GM08714 (cell line): ENCODE results near the gene ANXA1.

ENCODE experiments used
- H3K4me3 ChIP-seq: fragments of 200-500 bp; sonication (Bioruptor generic); 2 replicates; pipeline ENCODE4 v1.5.1; 2014; ENCODE audit warnings: mild to moderate bottlenecking, low read length, inconsistent platforms
- ZNF274 ChIP-seq: IDR thresholded peaks from 2 replicates; pipeline ENCODE4 v1.6.1; 2012; ENCODE audit warnings: mild to moderate bottlenecking, low read depth, low read length

The ANXA1 gene

GRCh38 chr9:73132034-73132776, 19.5 kb upstream of the ANXA1 start:
- TF ChIP-seq ZNF274, result no peak
- peak overlapping the region; percentile 84 for H3K4me3 ChIP-seq

DNA sequence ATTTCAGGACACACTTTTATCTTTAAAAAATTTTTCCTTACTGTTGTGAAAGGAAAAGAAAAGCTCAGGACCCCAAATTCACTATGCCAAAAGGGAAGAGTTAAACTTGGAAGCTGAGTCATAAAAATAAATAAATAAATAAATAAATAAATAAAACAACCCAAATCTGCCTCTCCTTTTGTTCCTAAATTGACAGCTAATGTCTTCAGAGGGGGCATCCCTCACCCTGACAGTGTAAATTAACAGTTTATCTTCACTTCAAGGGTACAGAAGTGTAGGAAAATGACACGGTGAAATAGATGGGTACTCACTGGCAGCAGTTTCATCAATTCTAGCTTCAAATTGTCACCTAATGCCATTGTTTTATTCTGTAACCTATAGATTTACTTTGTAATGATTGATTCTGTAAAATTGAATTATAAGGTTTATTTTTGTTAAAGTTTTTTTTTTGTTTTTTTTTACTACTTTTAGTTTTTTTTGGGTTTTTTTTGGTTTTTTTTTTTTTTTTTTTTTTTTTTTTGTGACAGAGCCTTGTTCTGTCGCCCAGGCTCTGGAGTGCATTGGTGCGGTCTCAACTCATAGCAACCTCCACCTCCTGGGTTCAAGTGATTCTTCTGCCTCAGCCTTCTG, 18.5 kb upstream of the ANXA1 start:
- no peak for TF ChIP-seq ZNF274
- no peak overlapping the region for H3K4me3 ChIP-seq

DNA sequence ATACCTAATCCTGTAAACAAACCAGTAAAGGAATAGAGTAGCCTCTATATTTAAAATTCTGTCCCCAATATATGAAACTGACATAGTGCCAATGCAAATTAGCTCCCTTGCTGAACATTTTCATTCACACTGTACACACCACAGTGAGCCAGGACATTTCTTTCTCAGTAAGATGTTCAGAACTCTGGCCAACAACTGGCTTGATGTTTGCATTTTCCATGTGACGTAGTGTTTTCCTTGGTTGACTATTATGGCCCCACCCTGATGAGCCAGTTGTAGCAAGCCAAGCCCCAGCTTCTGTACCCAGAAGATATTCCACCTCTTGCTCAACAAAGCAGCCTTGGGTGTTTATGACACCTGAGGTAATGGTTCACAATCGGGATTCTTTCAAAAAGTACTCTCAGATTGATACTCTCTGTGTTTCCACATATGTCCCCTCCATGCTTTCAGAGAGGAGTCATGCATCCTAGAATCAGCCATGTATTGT, 17.7 kb upstream of the ANXA1 start:
- no peak overlapping the region for H3K4me3 ChIP-seq
- TF ChIP-seq ZNF274, result no peak

- no peak for TF ChIP-seq ZNF274
- H3K4me3 ChIP-seq, result no peak overlapping the region
Observed at GRCh38 chr9:73135394-73135793, 16.3 kb upstream of the ANXA1 start.

DNA sequence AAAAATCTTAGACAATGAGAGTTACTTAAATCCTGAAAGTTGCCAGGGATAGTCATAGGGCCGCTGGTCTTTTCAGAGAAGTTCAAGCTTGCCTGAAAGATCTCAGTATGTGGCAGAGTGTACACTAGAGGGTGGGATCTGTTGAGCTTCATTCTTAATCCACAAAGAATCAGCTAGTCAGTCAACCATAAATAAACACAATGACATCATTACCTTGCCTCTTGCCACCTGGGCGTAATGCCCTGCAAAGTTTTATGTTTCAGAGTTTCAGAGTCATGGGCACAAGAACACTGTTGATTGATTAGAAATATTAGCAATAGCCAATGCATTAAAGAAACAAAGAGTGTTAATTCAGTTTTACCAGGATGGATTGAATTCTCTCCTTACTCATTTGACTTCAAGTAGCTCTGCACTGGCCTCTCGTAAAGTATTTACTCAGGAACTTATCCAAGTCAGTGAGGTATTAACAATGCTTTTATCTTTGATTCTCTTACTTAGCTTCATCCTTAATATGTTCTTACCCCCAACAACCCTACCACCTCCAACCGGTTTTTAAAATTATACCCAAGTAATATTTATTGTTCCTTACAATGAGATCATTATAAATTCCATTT, 14.3 kb upstream of the ANXA1 start:
- TF ChIP-seq ZNF274, result no peak
- H3K4me3 ChIP-seq, result no peak overlapping the region

DNA sequence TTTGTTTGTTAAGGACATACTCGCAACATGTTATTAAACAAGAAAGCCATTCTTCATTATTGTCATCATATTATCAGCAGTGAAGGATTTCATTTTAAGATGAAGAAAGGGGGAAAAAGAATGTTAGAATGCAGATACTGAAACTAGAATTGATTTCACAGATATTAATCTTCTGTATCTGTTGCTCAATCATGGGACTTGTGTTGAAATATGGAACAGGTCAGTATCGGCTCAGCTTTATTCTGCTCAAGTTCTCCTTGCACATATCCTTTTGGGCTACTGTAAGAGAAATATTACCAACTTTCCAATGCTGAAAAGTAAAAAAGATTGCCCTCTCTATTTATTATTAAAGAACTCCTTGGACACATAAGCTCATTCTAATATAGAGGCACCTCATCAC, 13.8 kb upstream of the ANXA1 start:
- no peak for TF ChIP-seq ZNF274
- H3K4me3 ChIP-seq, result no peak overlapping the region

GRCh38 chr9:73138516-73138915, 13.1 kb upstream of the ANXA1 start:
- no peak overlapping the region for H3K4me3 ChIP-seq
- no peak for TF ChIP-seq ZNF274

- no peak for TF ChIP-seq ZNF274
- no peak overlapping the region for H3K4me3 ChIP-seq
Observed at GRCh38 chr9:73141282-73141681, 10.4 kb upstream of the ANXA1 start.

DNA sequence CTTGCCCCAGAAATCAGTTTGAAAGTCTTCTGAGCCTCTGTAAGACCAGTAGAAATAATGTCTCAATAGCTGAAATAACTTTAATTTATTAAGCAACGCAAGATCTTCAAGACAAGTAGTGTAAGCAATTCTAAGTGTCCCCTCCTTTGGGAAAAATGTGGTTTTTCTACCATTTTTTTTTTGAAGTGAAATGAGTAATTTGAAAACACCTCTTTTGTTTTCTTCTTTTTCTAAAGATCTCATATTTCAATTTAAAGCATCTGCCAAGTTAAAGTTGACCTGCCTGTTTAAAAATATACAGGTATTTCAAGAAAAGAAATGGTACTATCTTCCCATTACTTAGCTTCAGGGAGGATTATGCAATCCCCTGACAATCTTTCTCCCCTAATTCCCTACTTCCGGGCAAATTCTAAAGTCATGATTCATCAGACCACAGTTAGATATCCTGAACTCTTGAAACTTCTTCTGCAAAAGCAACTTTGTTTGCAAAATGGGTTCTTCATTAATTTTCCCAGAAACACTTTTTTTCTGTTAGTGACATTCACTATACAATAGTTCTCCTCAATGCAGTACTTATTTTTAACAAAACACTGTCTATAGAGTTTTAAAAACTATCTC, 7.8 kb upstream of the ANXA1 start:
- TF ChIP-seq ZNF274, result no peak
- no peak overlapping the region for H3K4me3 ChIP-seq

GRCh38 chr9:73146111-73146815, 5.4 kb upstream of the ANXA1 start:
- no peak for TF ChIP-seq ZNF274
- no peak overlapping the region for H3K4me3 ChIP-seq

- H3K4me3 ChIP-seq, result no peak overlapping the region
- TF ChIP-seq ZNF274, result no peak
Observed at GRCh38 chr9:73148447-73148937, 3.2 kb upstream of the ANXA1 start.

DNA sequence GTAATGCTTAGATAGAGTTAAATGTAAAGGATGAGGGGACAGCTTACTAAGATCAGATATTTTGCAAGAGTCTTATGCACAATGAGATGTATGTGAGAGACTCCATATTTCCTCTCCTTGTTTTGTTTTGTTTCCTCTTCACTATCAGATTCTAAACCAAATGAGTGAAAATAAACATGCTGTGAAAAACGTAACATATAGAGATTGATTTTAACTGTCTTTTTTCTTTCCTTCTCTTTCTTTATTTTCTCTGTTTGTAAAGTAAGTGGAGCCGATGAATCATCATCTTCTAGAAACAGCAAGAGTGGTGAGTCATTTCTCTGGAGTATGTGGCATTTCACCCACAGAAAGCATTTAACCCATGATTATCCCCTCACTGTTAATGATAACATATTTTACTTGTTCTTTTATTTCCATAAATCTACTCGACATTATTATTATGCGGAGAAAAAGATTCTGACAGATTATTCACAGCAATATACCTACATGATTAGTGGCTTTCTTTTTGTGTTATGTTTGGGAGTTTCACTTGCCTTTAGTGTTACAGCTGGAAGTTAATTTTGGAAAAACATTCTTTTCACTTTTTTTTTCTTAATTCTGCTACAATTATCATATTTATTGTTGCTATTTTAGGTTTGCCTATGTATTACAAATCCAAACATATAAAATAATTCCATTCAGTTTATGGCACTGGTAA, 2.1 kb upstream of the ANXA1 start:
- no peak overlapping the region for H3K4me3 ChIP-seq
- no peak for TF ChIP-seq ZNF274

- TF ChIP-seq ZNF274, result no peak
- no peak overlapping the region for H3K4me3 ChIP-seq
Observed at GRCh38 chr9:73152543-73152844, 829 bp downstream of the ANXA1 start.

DNA sequence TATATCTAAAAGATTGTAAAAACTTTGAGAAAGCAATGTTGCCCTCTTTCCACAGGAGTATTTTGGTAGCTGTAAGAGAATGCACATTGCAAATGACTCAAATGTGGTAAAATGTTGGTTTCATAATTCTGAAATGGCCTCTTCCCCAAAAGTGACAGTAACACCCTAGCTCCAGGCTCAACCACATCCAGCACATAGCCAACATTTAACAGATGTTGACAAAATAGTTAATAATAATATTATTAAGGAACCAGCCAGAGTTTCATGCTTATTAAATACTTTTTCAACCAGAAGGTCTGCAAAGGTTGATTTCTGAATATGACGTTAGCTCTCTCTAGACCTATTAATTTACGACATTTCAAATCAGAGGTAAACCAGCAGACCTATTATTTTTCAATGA, 1.3 kb downstream of the ANXA1 start:
- no peak for TF ChIP-seq ZNF274
- H3K4me3 ChIP-seq, result no peak overlapping the region

DNA sequence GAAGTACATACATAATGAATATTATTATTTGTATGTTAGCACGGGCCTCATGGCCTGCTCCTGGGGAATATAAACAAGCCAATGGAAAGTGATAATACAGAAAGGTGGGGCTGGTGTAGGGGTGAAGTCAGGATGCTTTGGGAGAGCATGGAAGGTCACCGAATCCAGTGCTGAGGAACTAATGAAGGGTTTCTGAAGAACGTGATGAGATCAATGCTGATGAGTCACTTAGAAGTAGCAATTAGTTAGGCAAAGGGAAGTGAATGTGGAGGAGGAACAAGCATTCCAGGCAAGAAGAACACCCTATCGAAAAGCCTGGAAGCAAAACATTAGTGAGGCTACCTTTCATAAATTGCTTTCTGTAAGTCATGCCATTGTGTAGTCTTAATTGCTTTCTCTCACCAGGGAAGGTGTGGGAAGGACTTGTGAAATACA, 2.1 kb downstream of the ANXA1 start:
- no peak for TF ChIP-seq ZNF274
- no peak overlapping the region for H3K4me3 ChIP-seq
